NK-92 (cell line): ENCODE measurements around the gene SMIM45.
A peak's percentile ranks its signal among the peaks of the same experiment; 100 is the strongest.

Experiments
- DNase-seq: peaks from one replicate; lab custom pipeline; 2025; ENCODE audit not compliant: unreplicated experiment; lab: John Stamatoyannopoulos, UW

The SMIM45 gene

GRCh38 chr22:41998361-41999261 is 46.7 kb downstream of the SMIM45 start, which contains the start of gene WBP2NL:
Gene WBP2NL (plus strand): TSS chr22:41998788. CDS start chr22:41998819, 31 bp downstream.
- DNase-seq = peak; percentile 26

GRCh38 chr22:42000466-42000865 is 48.5 kb downstream of the SMIM45 start:
- no peak for DNase-seq

GRCh38 chr22:42001121-42001520 is 49.2 kb downstream of the SMIM45 start:
- no peak for DNase-seq

- DNase-seq = no peak
Observed at GRCh38 chr22:42001706-42002105, 49.8 kb downstream of the SMIM45 start.

GRCh38 chr22:42007922-42008321 is 56.0 kb downstream of the SMIM45 start:
- DNase-seq = no peak
